Fibroblast of lung (primary cell): Measurements from ENCODE around the gene WAC.

ENCODE experiments used
- CTCF ChIP-seq, 2 donors: IDR thresholded peaks in 1 of 2; conservative IDR thresholded peaks in 1 of 2; 1 replicate in 1 of 2; 2 replicates in 1 of 2; pipeline ENCODE4 v1.5.1; 2011 to 2012; ENCODE audit warnings: low read length in 2 of 2, control low read depth in 1 of 2, inconsistent platforms in 1 of 2, low read depth in 1 of 2, mild to moderate bottlenecking in 1 of 2
- EZH2 ChIP-seq: IDR thresholded peaks from 2 replicates; pipeline ENCODE4 v1.5.1; 2012; ENCODE audit warnings: low read length, control low read depth, mild to moderate bottlenecking; ENCODE audit errors: missing control alignments

- no peak for TF ChIP-seq CTCF (conservative IDR thresholded peaks at IDR 0.05 in 1 of 2, IDR thresholded peaks at IDR 0.05 in 1 of 2; ENCODE audit: low read depth in 1 of 2, low read length in 2 of 2)
- no peak for TF ChIP-seq EZH2
Observed at GRCh38 chr10:28585076-28585475, 52.2 kb downstream of the WAC start.
